ENCODE measurements around the gene RHAG. TPM values are rescaled to one million over a fixed set of nuclear protein-coding genes. Genes with fewer than 3 reads are reported as not detected.

The RHAG gene
- total and polyA plus RNA-seq, 2 of the 8 experiments (the other 6 are each of a cell fraction or from before 2014, with no cell fraction given) = not detected

GRCh38 chr6:49662892-49663261, 26.2 kb upstream of the RHAG start:
- Histone ChIP-seq H2BK5ac (ENCODE audit: low read depth, low read length) (no peak overlapping the region), H3K4ac (replicated peaks; ENCODE audit: insufficient read length, low read depth, low read length) (no peak overlapping the region), H2BK15ac (ENCODE audit: low read length) (no peak overlapping the region), H2AFZ (ENCODE audit: low read length) (no peak overlapping the region), H4K5ac (ENCODE audit: insufficient read length, low read depth, low read length) (no peak overlapping the region), H2BK12ac (ENCODE audit: low read depth, low read length) (no peak overlapping the region), H3K9ac (replicated peaks in 1 of 4; ENCODE audit: extremely low read depth in 1 of 4, low read depth in 3 of 4, low read length in 3 of 4) (no peak overlapping the region), H3K4me1 (replicated peaks in 1 of 4; ENCODE audit: control insufficient read depth in 3 of 4, insufficient read depth in 4 of 4, low read length in 3 of 4) (peaks cover 0 to 1% (median under 1%) of the 10 kb centered on the region in 4 experiments; a peak in 1 of 7 replicates), H4K91ac (replicated peaks; ENCODE audit: insufficient read length, low read length) (no peak overlapping the region), H3K23ac (ENCODE audit: insufficient read length) (no peak overlapping the region), H3K36me3 (ENCODE audit: control insufficient read depth in 2 of 4, insufficient read depth in 4 of 4, low read length in 3 of 4) (no peaks in the 10 kb centered on the region), H3K4me2 (ENCODE audit: insufficient read depth in 1 of 2, low read depth in 2 of 2, low read length in 2 of 2) (no peak overlapping the region), H2AK5ac (ENCODE audit: low read depth, low read length) (no peak overlapping the region), H2BK120ac (replicated peaks; ENCODE audit: low read depth, low read length) (no peak overlapping the region), H3K23me2 (ENCODE audit: low read depth, low read length) (peaks cover 3% of the 10 kb centered on the region; the same call in 1 of the 2 replicates), H3K27ac (ENCODE audit: low read depth, low read length) (no peak overlapping the region), H3K9me3 (ENCODE audit: insufficient read depth in 2 of 2, low read depth in 1 of 2, low read length in 1 of 2) (no peaks in the 10 kb centered on the region), H3K18ac (ENCODE audit: extremely low read depth, low read length) (no peak overlapping the region), H3K79me2 (ENCODE audit: control insufficient read depth in 1 of 2, insufficient read depth in 2 of 2, low read length in 2 of 2) (no peaks in the 10 kb centered on the region), H2BK20ac (ENCODE audit: low read length) (no peak overlapping the region), H3K79me1 (ENCODE audit: low read depth, low read length) (no peaks in the 10 kb centered on the region), H3K14ac (ENCODE audit: insufficient read length) (no peak overlapping the region), H4K8ac (ENCODE audit: extremely low read depth, insufficient read depth, low read length) (no peak overlapping the region), H3K27me3 (replicated peaks in 1 of 4; ENCODE audit: control insufficient read depth in 3 of 4, extremely low read depth in 1 of 4, insufficient read depth in 3 of 4, low read length in 3 of 4) (no peaks in the 10 kb centered on the region), H3K56ac (replicated peaks; ENCODE audit: insufficient read length, low read depth, low read length) (no peak overlapping the region), H4K20me1 (replicated peaks in 1 of 2; ENCODE audit: control insufficient read depth in 1 of 2, insufficient read depth in 2 of 2, low read length in 2 of 2) (no peaks in the 10 kb centered on the region), H3K4me3 (ENCODE audit: extremely low read depth in 1 of 4, insufficient read depth in 2 of 4, low read depth in 3 of 4, low read length in 4 of 4) (no peak overlapping the region)
- no peak for DNase-seq (ENCODE audit: low read depth in 1 of 2, low spot score in 2 of 2)
- FAIRE-seq = no peak
- POLR2A ChIA-PET (ENCODE audit: partially characterized antibody) = no interaction called here
- CTCF ChIA-PET (ENCODE audit: partially characterized antibody) = no interaction called here
- 88% methylated on average over 1 of the region's 1 CpG; no CpG with 5 or more reads in 1 of the 2 experiments for WGBS, 2 experiments (ENCODE audit: extremely low coverage in 1 of 2, insufficient coverage in 1 of 2, insufficient read length in 1 of 2, insufficient replicate concordance in 2 of 2, low coverage in 1 of 2, low lambda C conversion rate in 2 of 2, missing lambda C conversion rate in 1 of 2)
- TF ChIP-seq TAF7 (optimal IDR thresholded peaks at IDR 0.05; ENCODE audit: borderline replicate concordance, low read depth, low read length) (no peak), TBP (IDR thresholded peaks at IDR 0.05; ENCODE audit: low read depth, low read length) (no peak), RFX5 (IDR thresholded peaks at IDR 0.05; ENCODE audit: borderline replicate concordance, low read depth, low read length) (no peak), POU5F1 (IDR thresholded peaks at IDR 0.05; ENCODE audit: low read depth, low read length) (no peak), CHD2 (IDR thresholded peaks at IDR 0.05; ENCODE audit: low read length) (no peak)
